ENCODE measurements around the gene EEFSEC. TPM values are rescaled to one million over a fixed set of nuclear protein-coding genes. Genes with fewer than 3 reads are reported as not detected.

The EEFSEC gene
- total RNA-seq, 2 experiments from 2014 or later, result 19.2 to 19.6 TPM

- ChIA-PET POLR2A (interaction anchor here (0.9 kb wide), 1 partner anchor 64 kb away, joined by 3 read pairs; no protein-coding TSS in a partner anchor), CTCF (interaction anchor here (0.7 to 2.2 kb wide), 18 partner anchors 12 to 227 kb away, joined by 3 to 12 read pairs (median 4); no protein-coding TSS in a partner anchor)
- H3K4me1 Mint-ChIP-seq (ENCODE audit: low read depth), result peaks cover 36% of the 10 kb centered on the region
- ATAC-seq (no peak), DNase-seq (no peak)
- H3K27me3 Mint-ChIP-seq, result no peaks in the 10 kb centered on the region
- H3K36me3 Mint-ChIP-seq (ENCODE audit: low read depth), result peaks cover 8% of the 10 kb centered on the region
- intact Hi-C loops (cut with micrococcal nuclease), result no loop called here
- TF ChIP-seq, protein P1, sequence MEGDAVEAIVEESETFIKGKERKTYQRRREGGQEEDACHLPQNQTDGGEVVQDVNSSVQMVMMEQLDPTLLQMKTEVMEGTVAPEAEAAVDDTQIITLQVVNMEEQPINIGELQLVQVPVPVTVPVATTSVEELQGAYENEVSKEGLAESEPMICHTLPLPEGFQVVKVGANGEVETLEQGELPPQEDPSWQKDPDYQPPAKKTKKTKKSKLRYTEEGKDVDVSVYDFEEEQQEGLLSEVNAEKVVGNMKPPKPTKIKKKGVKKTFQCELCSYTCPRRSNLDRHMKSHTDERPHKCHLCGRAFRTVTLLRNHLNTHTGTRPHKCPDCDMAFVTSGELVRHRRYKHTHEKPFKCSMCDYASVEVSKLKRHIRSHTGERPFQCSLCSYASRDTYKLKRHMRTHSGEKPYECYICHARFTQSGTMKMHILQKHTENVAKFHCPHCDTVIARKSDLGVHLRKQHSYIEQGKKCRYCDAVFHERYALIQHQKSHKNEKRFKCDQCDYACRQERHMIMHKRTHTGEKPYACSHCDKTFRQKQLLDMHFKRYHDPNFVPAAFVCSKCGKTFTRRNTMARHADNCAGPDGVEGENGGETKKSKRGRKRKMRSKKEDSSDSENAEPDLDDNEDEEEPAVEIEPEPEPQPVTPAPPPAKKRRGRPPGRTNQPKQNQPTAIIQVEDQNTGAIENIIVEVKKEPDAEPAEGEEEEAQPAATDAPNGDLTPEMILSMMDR (IDR thresholded peaks at IDR 0.05), result no peak
- H3K9me3 Mint-ChIP-seq, result no peaks in the 10 kb centered on the region
- H3K4me3 Mint-ChIP-seq, result no peak overlapping the region
- no peak overlapping the region for H3K27ac Mint-ChIP-seq
These were observed 168.1 kb downstream of the EEFSEC start for GRCh38 chr3:128321418-128321817.

DNA sequence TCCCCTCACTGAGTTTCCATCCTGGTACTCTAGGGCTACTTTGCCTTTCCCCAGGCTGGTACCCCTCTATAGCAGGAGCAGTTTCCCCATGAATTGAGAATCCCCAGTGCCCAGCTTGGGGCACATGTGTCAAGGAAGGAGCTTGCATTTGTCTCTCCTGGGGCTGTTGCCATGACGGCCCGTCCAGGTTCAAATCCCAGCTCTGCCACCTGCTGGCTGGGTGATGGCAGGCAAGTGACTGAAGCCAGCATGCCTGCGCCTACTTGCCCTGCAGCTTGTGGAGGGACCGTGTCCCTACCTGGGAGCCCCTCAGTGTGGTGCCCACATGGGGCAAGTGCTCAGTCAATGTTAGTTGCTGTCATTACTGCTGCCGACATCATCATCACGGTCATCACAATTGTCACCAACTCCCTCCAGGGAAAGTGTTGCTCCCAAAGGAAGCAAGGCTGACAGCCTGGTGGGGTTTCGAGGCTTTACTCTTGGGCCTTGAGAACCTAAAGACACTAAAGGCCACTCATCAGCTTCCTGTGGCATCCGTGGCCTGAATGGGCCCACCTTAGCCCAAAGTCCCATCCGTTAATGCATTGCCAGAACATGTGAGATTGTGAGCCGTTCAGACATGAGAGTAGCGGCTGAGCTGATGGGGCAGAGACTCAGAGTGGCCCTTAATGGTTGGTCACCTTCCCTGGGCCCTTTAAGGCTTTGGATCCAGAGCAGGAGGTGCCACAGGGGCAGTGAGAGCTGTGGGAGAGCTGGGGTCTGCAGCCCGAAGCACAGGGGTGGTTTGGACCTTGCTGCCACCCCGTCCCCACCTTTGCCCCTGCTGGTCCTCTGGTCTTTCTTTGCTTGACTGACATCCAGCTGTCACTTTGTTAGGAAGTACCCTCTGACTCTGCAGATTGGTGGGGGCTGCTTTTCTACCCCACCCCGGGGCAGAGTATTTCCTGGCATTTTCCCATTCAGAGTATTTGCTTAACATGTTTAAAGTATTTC, 169.0 kb downstream of the EEFSEC start:
- ATAC-seq (peak; percentile 69), DNase-seq (peak; percentile 71)
- no peaks in the 10 kb centered on the region for H3K27me3 Mint-ChIP-seq
- no peak overlapping the region for H3K4me3 Mint-ChIP-seq
- POLR2A ChIA-PET, result no interaction called here
- intact Hi-C loops (cut with micrococcal nuclease), result no loop called here
- H3K9me3 Mint-ChIP-seq, result no peaks in the 10 kb centered on the region
- CTCF ChIA-PET, result interaction anchor here (0.7 to 2.2 kb wide), 21 partner anchors 11 to 228 kb away, joined by 3 to 12 read pairs (median 3); no protein-coding TSS in a partner anchor
- no peak overlapping the region for H3K27ac Mint-ChIP-seq
- H3K36me3 Mint-ChIP-seq (ENCODE audit: low read depth), result peaks cover 1% of the 10 kb centered on the region
- TF ChIP-seq, protein P1 (IDR thresholded peaks at IDR 0.05), result peak; percentile 55
- peaks cover 36% of the 10 kb centered on the region for H3K4me1 Mint-ChIP-seq (ENCODE audit: low read depth)

- ATAC-seq (no peak), DNase-seq (no peak)
- Mint-ChIP-seq H3K36me3 (ENCODE audit: low read depth) (no peaks in the 10 kb centered on the region), H3K27me3 (no peaks in the 10 kb centered on the region), H3K4me1 (ENCODE audit: low read depth) (peaks cover 28% of the 10 kb centered on the region), H3K27ac (no peak overlapping the region), H3K9me3 (no peaks in the 10 kb centered on the region), H3K4me3 (no peak overlapping the region)
- POLR2A ChIA-PET, result no interaction called here
- TF ChIP-seq, protein P1 (IDR thresholded peaks at IDR 0.05), result no peak
- intact Hi-C loops (cut with micrococcal nuclease), result no loop called here
- CTCF ChIA-PET, result interaction anchor here (1.0 to 2.2 kb wide), 5 partner anchors 15 to 229 kb away, joined by 3 to 12 read pairs (median 7); no protein-coding TSS in a partner anchor
These were observed 170.2 kb downstream of the EEFSEC start for GRCh38 chr3:128323206-128324081.

DNA sequence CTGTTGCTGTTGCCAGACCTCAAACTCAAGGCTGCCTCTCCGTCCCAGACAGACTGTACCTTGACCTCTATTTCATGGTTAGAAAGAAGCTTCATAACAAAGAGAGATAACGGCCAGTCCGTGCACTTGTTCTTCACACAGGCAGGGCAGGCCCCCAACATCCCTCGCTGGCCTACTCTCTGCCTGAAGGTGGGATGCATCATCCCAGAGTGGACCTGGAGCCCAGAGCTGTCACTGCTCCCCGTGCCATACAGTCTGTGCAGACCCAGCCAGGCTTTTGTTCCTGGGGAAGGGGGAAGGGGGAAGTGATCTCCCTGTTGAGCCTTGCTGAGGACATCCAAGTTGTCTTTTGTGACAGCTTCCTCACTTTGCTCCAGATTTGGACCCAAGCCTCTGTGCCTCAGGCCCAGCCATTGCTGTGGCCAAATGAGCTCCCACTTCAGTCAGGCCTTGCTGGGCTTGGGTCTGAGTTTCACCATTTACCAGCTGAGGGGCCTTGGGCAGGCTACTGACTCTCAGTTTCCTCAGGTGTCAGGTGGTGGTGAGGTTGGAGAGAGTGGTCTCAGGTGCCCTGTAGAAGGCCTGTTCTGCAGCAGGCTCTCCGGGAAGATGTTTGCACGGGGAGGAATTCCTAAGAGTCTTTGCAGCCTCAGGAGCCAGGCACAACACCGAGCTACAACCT, 171.8 kb downstream of the EEFSEC start:
- Mint-ChIP-seq H3K4me1 (ENCODE audit: low read depth) (peaks cover 25% of the 10 kb centered on the region), H3K36me3 (ENCODE audit: low read depth) (no peaks in the 10 kb centered on the region), H3K4me3 (no peak overlapping the region), H3K27me3 (no peaks in the 10 kb centered on the region), H3K9me3 (no peaks in the 10 kb centered on the region), H3K27ac (no peak overlapping the region)
- intact Hi-C loops (cut with micrococcal nuclease), result no loop called here
- TF ChIP-seq, protein P1 (IDR thresholded peaks at IDR 0.05), result no peak
- DNase-seq, result no peak
- no peak for ATAC-seq
- ChIA-PET POLR2A (interaction anchor here (0.8 kb wide), 1 partner anchor 607 kb away, joined by 3 read pairs; no protein-coding TSS in a partner anchor), CTCF (no interaction called here)
